RWPE1 (cell line): ENCODE measurements around the gene MAN1A1.

Experiments
- CTCF ChIA-PET: fragments of 350-600 bp; sonication (Branson Sonifier 250); formaldehyde crosslinking; extraction: SDS; loops from one replicate; lab custom pipeline; 2021; lab: Yijun Ruan, JAX
- POLR2A ChIA-PET: fragments of 400-600 bp; formaldehyde crosslinking; extraction: SDS; loops from one replicate; lab custom pipeline; 2020; ENCODE audit warnings: antibody characterized with exemption; ENCODE audit not compliant: low non-redundant PET; lab: Yijun Ruan, JAX
- DNase-seq: peaks from one replicate; pipeline ENCODE4 v3.0.0; 2012; ENCODE audit warnings: low spot score
- H3K27ac ChIP-seq: fragments of 450-650 bp; 2 replicates; pipeline ENCODE4 v1.5.1; 2017
- CTCF ChIP-seq: fragments of 450-650 bp; conservative IDR thresholded peaks from 2 replicates; pipeline ENCODE4 v1.5.1; 2017; ENCODE audit warnings: low read depth, mild to moderate bottlenecking

MAN1A1 gene

GRCh38 chr6:119132261-119132981, 217.1 kb downstream of the MAN1A1 start:
- ChIA-PET POLR2A (no interaction called here), CTCF (interaction anchor here (0.6 to 0.7 kb wide), 2 partner anchors 105 to 219 kb away, joined by 3 to 4 read pairs; no protein-coding TSS in a partner anchor)
- TF ChIP-seq CTCF: no peak
- H3K27ac ChIP-seq: no peak overlapping the region
- no peak for DNase-seq

GRCh38 chr6:119129968-119130484, 219.5 kb downstream of the MAN1A1 start:
- peak; percentile 69 for DNase-seq

GRCh38 chr6:119129148-119129967, 220.2 kb downstream of the MAN1A1 start:
- no peak overlapping the region for H3K27ac ChIP-seq
- DNase-seq: peak; percentile 38
- TF ChIP-seq CTCF: peak; percentile 86
- CTCF ChIA-PET: interaction anchor here (0.6 to 1.6 kb wide), 19 partner anchors 18 to 1420 kb away, joined by 3 to 10 read pairs (median 3); no protein-coding TSS in a partner anchor
- POLR2A ChIA-PET: no interaction called here

More at GRCh38 chr6:119129968-119130484, 219.5 kb downstream of the MAN1A1 start:
- no peak overlapping the region for H3K27ac ChIP-seq
- POLR2A ChIA-PET: no interaction called here
- CTCF ChIA-PET: interaction anchor here (0.6 to 1.6 kb wide), 13 partner anchors 17 to 1420 kb away, joined by 3 to 7 read pairs (median 3); no protein-coding TSS in a partner anchor
- no peak for TF ChIP-seq CTCF

GRCh38 chr6:119128252-119128912, 221.2 kb downstream of the MAN1A1 start:
- H3K27ac ChIP-seq: no peak overlapping the region
- TF ChIP-seq CTCF: no peak
- ChIA-PET CTCF (interaction anchor here (0.6 to 1.6 kb wide), 4 partner anchors 21 to 711 kb away, joined by 3 to 7 read pairs (median 5); no protein-coding TSS in a partner anchor), POLR2A (no interaction called here)
- no peak for DNase-seq

DNA sequence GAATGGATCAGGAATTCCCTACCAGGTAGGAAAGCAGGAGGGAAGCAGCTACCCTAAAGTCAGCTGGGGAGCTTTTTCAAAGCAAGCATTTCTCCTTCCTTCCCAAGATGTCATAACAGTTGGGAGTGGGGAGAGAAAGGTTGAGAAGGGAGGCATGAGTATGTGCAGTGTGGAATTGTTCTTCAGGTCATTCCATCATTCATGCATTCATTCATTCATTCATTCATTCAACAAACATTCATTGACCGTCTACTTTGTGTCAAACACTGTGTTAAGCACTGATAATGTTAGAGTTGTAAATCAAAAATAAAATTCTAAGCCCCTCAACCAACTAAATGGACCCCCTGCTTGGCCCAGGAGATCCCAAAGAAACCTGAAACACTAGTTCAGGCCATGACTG, 221.9 kb downstream of the MAN1A1 start:
- ChIA-PET CTCF (no interaction called here), POLR2A (no interaction called here)
- no peak for DNase-seq
- no peak for TF ChIP-seq CTCF
- no peak overlapping the region for H3K27ac ChIP-seq
